Measurements from ENCODE around the gene SH2D2A. TPM values are rescaled to one million over a fixed set of nuclear protein-coding genes. Genes with fewer than 3 reads are reported as not detected.

SH2D2A gene
- total and polyA plus RNA-seq, 2 of the 4 experiments (the other 2 are of a cell fraction): not detected

DNA sequence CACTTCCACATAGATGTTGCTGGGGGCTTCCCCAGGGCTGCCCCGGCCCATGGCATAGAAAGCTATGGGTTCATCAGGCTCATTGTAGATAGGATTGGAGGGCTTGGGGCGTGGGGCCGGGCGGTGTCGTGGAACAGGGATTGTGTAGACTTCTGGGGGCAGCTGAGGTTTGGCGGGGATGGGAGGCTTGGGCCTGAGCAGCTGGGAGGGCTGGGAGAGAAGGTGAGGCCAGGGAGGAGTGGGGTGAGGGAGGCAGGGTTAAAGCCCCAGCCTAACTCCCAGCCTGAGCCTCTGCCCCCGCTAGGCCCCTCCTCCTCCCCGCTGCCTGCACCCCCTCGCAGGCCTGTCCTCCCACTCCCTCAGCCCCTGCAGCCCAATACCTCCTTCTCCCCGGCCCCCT lies 7.4 kb downstream of the SH2D2A start:
- no peak overlapping the region for H4K8ac ChIP-seq (ENCODE audit: low read depth in 2 of 2, low read length in 2 of 2)
- H2BK5ac ChIP-seq (ENCODE audit: low read depth, low read length, poor library complexity, severe bottlenecking): no peak overlapping the region
- no peaks in the 10 kb centered on the region for H3K9me3 ChIP-seq (ENCODE audit: control insufficient read depth, insufficient read depth, low read length)
- no peak overlapping the region for H3K9ac ChIP-seq (ENCODE audit: low read depth, low read length)
- peaks cover 37% of the 10 kb centered on the region; the same call in 1 of the 2 replicates for H3K27me3 ChIP-seq (ENCODE audit: control insufficient read depth, insufficient read depth, low read length)
- H3K36me3 ChIP-seq (ENCODE audit: control insufficient read depth, insufficient read depth, low read length): no peaks in the 10 kb centered on the region
- dilution Hi-C loops (cut with HindIII; ENCODE audit: low sequenced_read_pairs, unreplicated experiment) (no loop called here), intact Hi-C loops (cut with micrococcal nuclease) (no loop called here), in situ Hi-C loops (cut with MboI; ENCODE audit: low sequenced_read_pairs) (no loop called here)
- H3K4me3 ChIP-seq (ENCODE audit: insufficient read depth, low read depth, low read length): no peak overlapping the region
- no peak overlapping the region for H4K91ac ChIP-seq (ENCODE audit: insufficient read depth, low read depth, low read length)
- no peak overlapping the region for H3K14ac ChIP-seq (replicated peaks; ENCODE audit: low read depth, low read length)
- peaks cover 6% of the 10 kb centered on the region; the same call in 1 of the 2 replicates for H3K9me1 ChIP-seq (ENCODE audit: insufficient read depth, low read length)
- ChIA-PET POLR2A (ENCODE audit: unreplicated experiment) (no interaction called here), CTCF (no interaction called here)
- peaks cover 11% of the 10 kb centered on the region; the same call in 1 of the 2 replicates for H4K20me1 ChIP-seq (ENCODE audit: insufficient read depth, low read length)
- H2BK120ac ChIP-seq (ENCODE audit: low read depth, low read length): no peak overlapping the region
- H3K4me1 ChIP-seq (ENCODE audit: control insufficient read depth, insufficient read depth, low read length): peaks cover 10% of the 10 kb centered on the region
- no peak overlapping the region for H3K4ac ChIP-seq (ENCODE audit: low read depth, low read length)
- DNase-seq: no peak
- H2AK5ac ChIP-seq (ENCODE audit: low read depth, low read length): no peak overlapping the region
- TF ChIP-seq MAZ (IDR thresholded peaks at IDR 0.05; ENCODE audit: borderline replicate concordance, low read depth, low read length) (no peak), NFE2L2 (IDR thresholded peaks at IDR 0.05; ENCODE audit: low read depth, low read length) (no peak), SMC3 (IDR thresholded peaks at IDR 0.05; ENCODE audit: low read depth, low read length) (no peak)
- no peak overlapping the region for H3K23ac ChIP-seq (ENCODE audit: low read depth, low read length)
- WGBS, 2 experiments (ENCODE audit: extremely low coverage in 2 of 2, insufficient read length in 1 of 2): no CpG with 5 or more reads among the region's 10 CpGs
- no peak overlapping the region for H3K56ac ChIP-seq (ENCODE audit: extremely low read depth, insufficient read depth, low read length)
- no peak for ATAC-seq (ENCODE audit: low read depth)
- H3K79me1 ChIP-seq (ENCODE audit: low read depth in 1 of 2, low read length in 2 of 2): no peaks in the 10 kb centered on the region
- no peak overlapping the region for H3K27ac ChIP-seq (ENCODE audit: insufficient read depth, low read length)
- no peak overlapping the region for H2BK20ac ChIP-seq (ENCODE audit: low read depth, low read length)
- H2AK9ac ChIP-seq (replicated peaks; ENCODE audit: low read depth, low read length, poor library complexity): no peak overlapping the region
- no TSS peak for BruUV-seq (replicated peaks)
- no peak overlapping the region for H4K5ac ChIP-seq (ENCODE audit: low read depth, low read length)
- no peak overlapping the region for H3K18ac ChIP-seq (ENCODE audit: low read depth, low read length)
- H2BK15ac ChIP-seq (ENCODE audit: low read depth, low read length): no peak overlapping the region
- H2AFZ ChIP-seq (replicated peaks; ENCODE audit: low read length, poor library complexity): no peak overlapping the region
- H3K4me2 ChIP-seq (ENCODE audit: low read depth, low read length): no peak overlapping the region
